Measurements from ENCODE around the gene BRD2. TPM values are rescaled to one million over a fixed set of nuclear protein-coding genes. Genes with fewer than 3 reads are reported as not detected.
A peak's percentile ranks its signal among the peaks of the same experiment; 100 is the strongest.
"Not testable (repeated sequence)": the region's sequence is repeated elsewhere in the genome, so short reads cannot be mapped to it uniquely, and the experiment has no call there.

Gene BRD2
- 113 and 125 TPM in 2 replicates for total RNA-seq (2014; rRNA removed)
- polyA plus RNA-seq (2012), result 95.0 TPM

DNA sequence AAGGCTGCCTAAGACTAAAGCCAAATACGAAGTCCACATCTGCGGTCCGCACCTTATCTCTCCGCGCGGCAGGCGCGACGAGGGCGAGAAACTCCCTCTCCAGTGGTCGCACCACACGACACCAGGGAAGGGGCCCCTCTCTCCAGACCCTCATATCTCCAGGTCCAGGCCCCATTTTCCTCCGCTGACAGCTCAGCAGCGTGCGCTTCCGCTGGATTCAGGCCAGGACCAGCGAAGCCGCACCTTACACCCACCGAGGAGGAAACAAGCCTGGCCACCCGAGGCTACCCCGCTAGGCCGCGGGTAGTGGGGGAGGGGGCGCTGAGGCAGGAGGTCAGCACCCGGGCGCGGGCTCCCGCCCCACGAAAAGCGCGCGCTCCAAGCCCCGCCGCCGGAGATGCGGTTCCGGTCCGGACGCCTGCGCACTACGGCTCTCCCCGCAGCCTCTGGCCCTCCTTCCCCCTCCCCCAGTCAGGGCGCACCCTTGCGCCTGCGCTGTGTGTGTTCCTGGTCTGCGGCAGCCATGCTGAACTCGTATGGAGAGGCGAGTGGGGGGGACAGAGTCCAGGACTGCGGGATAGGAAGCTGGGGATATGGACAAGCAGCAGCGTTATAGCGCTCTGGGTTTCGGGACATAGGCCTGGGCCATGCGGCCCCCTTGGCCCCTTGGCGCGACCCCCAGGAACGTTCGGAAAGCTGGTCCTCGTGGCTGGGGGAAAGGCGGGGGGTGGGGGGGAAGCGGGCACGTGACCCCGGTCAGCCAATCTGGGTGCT, at the start of gene BRD2:
BRD2 (plus strand) TSS at position 502 of the 774 bp plus-strand sequence. CDS start 4,305 bp downstream, outside the sequence.
- peak; percentile 96 for DNase-seq (ENCODE audit: low read depth)

DNA sequence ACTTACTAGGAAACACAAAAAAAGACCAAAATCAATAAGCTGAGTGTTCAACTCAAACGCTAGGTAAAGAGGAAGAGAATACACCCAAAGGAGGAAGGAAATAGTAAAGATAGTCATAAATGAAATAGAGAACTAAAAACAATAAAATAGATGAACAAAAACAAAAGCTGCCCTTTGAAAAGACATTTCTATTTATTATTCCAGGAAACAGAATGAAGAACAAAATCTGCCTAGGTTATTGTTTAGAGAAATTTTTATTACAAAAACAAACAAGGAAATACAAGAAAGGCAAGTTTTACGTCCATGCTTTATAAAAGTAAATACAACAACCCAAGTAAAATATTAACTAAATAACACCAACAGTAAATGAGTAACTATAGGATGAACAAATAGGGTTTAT, 47.7 kb upstream of the BRD2 start:
- DNase-seq (ENCODE audit: low read depth), result no peak

DNA sequence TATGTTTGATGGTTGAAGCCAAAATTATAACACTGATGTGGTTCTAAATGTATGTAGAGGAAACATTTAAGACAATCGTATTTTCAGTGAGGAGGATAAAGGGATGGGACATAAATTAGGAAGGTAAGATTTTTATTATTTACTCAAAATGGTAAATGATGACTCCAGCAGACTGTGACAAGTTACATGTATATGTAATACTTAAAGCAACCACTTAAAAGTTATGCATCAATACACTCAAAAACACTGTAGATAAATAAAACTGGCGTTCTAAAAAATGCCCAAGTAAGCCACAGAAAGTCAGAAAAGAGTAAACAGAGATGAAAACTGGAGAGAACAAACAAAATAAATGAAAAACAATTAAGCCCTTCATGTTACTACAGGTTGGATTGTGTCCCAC, 46.3 kb upstream of the BRD2 start:
- DNase-seq (ENCODE audit: low read depth), result no peak

DNA sequence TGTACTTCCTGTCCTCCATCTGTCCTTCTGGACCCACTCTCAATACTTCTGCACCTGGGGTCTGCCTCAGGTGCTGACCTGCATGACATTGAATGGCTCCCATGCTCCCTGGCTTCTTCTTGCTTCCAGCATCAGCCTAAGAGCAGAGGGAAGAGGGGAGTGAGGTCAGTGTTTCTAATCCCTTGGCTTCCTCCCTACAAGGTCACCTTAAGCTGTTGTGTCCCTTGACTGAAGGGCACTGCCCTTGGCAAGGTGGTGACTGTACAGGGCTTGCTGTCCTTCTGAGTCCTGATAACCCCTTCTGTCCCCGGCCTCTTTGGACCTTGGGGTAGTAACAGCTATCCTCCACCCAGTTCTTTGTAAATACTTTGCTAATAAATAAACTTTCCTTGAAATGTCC, 37.2 kb upstream of the BRD2 start:
- no peak for DNase-seq (ENCODE audit: low read depth)

DNA sequence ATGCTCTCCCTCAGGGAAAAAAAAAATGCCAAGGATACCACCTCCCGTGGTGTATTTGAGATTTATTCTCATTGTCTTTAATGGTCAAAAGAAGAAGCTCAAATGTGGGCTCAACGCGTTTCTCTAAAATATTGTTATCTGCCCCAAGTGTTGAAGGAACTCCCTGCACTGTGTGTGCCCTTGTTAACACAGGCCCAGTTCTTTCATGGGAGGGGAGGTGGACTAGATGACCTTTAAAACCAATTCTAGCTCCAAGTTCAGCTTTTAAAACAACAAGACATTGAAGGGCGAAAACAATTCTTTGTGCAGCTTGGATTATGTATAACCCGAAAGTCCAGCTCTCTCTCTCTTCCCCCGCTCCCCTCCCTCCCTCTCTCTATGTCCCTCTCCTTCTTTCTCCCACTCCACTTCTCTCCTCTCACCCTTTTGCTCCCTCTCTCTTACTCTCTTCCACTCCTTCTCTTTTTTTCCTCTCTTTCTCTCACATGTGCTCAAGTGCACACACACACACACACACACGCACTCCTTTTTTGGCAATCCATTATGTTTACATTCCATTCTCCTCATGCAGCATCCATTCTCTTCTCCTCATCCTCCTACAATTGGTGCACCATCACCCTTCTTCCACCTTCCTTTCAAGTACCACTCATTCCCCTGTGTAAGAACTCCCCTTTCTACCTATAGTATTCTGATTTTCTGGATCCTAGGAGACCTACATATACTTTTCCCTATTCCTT, 36.1 kb upstream of the BRD2 start:
- no peak for DNase-seq (ENCODE audit: low read depth)

DNA sequence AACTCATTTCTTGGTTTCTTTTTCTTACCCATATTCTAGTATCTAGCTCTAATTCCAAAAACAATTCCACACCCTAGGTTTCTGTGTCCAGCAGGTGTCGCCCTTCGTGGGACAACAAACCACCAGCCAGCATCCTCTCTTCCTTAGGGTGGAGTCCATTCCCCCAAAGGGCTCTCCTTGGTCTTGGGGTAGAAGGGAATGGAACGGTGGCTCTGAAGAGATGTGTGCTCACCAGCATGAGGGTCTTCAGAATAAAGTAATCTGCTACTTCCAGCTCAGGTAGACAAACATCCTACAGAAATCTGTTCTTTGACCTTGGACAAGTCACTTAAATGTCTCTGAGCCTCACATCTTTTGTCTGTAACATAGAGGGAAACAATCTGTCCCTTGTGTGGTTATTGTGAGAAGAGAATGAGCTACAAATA, 34.7 kb upstream of the BRD2 start:
- DNase-seq (ENCODE audit: low read depth), result peak; percentile 64

DNA sequence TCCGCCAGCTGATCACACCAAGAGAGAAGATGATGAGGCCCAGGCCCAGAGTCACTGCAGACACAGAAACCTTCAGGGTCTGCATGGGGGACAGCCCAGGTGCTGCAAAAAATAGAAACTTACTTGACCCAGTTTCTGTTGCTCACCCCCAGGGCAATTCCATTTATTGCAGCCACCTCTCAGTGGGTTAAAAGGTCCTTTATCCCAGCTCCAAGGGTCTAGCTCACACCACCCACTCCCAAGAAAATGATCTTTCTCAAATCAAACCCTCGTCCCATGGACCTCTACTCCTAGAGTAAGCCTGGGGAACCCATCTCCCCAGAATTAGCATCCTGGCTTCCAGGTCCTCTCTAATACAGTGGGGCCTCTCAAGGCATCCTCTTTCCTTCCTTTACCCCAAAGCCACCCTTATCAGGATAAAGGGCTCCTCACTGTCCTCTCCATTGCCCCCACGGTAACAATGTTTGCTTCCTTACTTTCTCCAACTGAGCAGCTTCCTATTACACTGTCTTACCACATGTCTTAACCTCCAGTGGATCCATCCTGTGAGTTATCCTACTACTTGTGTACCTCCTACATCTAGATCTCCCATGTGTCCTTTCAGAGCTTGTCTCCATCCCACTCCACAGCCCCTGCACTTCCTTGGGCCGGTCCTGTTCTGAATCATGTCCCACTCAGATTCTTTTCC, 32.7 kb upstream of the BRD2 start:
- no peak for DNase-seq (ENCODE audit: low read depth)

DNA sequence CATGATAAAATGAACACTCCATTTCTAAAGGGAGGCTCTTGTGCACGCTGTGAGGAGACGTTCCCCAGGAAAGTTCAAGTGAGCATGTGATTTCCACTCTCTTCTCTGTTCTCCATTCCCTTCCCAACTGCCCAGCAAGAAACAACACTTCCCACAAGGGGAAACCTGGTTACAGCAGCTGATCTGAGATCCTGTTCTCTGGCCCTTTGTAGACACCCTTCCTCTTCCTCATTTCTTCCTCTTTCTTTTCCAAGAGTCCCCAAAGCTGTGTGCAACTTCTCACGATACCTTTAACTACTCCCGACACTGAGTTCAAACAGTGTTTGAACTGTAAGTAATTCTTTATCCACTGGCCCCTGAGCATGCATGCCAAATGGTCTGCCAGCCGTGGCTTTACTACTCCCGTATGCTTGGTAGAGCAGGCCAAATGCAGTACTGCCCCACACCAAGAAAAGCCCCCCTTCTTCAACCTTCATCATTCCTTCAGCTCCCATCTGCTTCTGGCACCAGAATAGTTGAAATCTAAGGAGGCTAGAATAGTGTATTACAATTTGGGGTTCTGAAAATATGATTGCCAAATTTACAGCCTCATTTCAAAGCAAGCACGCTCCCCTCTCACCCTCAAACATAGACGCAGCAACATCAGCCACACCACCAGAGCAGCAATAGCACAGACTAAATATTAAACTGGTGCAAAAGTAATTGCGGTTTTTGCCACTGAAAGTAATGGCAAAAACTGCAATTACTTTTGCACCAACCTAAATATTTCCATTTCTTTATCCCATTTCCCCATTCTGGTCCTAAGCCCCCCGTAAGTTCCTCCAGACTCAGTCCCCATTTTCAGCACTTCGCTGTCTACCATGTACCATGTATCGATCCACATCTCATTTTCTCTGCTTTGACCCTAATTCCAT, 31.9 kb upstream of the BRD2 start:
- no peak for DNase-seq (ENCODE audit: low read depth)

DNA sequence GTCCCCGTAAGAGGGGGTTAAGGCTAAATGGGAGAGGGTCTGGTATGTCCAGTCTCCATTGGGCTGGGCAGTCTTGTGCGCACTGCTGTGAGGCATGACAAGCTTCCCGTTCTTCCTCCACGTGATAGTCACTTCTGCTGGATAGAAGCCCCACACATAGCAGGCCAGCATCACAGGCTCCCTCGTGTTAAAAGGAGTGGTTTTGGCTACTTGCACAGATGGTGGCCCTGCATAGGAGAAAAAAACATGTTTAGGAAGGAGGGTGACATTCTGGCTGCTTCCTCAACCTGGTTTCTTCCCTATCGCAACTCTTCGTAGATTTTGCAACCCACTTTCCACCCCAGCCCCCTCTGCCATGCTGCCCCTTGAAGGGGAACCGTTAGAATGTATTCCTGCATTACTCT, 31.2 kb upstream of the BRD2 start:
- no peak for DNase-seq (ENCODE audit: low read depth)

DNA sequence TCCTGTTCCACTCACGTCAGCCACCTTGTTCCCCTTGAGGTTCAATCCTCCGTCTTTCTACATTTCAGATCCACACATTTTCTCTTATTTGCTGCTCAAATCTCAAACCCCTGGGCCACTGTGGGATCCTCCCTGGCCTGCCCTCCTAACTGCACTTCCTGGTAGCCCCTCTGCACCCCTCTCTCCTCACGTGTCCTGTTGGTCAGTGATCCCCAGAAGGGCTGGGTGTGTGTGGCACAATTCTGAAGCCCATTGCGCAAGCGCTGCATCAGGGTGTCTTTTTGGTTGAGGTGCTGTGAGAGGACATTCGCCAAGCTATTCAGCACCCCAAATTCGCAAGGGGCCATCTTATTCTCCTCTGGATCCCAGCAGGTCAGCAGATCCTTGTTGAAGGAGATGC, 29.9 kb upstream of the BRD2 start:
- no peak for DNase-seq (ENCODE audit: low read depth)

DNA sequence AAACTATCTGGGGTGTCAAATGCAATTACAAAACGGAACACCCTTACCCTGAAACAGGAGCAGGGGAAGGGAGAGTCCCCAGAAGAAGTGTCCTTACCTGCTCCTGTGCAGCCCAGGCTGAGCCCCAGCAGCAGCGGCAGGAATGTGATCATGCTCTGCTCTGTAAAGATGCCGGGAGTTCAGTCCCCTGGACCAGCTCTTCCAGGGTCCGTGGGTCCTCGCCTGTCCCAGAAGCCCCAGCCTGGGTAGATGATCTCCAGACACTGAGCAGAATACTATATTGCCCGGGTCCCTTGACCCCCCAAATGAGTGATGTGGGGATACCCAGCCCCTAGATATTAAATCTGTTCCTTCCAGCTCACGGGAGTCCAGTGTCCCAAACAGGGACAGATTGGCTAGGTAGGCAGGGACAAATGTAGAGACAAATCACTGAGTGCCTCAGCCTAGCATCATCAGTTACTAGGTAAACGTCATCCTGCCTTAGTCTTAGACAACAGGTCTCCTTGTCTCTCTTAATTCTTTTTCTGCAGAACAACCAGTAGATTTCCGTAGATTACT, 27.7 kb upstream of the BRD2 start, which contains the start of gene HLA-DMB:
HLA-DMB (minus strand) TSS at position 373 of the 558 bp plus-strand sequence; CDS start at position 152, 221 bp downstream.
- DNase-seq (ENCODE audit: low read depth), result peak; percentile 66

DNA sequence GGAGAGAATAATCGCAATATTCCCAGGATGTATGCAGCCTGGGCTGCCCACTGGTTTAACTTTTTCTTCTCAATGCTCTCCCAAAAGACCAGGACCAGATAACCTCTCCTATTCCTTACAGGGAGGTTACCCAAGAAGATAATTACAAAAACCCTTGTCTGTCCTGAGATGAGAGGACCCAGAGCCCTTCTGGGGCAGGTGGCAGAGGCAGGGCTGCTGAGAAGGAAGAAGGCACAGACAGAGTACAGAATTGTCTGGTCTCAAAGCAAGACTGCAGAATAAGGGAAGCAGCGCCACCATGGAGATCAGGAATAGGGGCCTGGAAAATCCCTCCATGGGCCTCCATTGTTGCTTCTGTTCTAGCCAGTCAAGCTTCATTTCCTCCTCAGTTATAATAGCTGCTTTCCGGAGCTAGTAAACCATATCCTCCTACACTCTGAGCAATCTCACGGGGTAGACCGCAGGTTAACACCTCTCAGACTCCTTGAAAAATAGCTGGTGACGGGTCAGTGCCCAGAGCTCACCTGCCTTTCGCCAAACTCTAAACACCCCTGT, 27.1 kb upstream of the BRD2 start:
- DNase-seq (ENCODE audit: low read depth), result no peak

DNA sequence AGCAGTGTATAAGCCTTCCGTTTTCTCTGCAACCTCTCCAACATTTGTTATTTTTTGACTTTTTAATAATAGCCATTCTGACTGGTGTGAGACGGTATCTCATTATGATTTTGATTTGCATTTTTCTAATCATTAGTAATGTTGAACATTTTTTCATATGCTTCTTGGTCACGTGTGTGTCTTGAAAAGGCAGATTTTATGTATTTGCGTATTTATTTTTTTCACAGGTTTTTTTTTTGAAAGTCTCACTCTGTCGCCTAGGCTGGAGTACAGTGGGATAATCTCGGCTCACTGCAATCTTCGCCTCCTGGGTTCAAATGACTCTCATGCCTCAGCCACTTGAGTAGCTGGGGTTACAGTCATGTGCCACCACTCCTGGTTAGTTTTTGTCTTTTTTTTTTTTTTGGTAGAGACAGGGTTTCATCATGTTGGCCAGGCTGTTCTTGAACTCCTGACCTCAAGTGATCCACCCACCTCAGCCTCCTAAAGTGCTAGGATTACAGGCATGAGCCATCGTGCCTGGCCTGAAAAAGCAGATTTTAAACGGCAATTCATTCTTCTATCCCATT, 25.8 kb upstream of the BRD2 start:
- not testable (repeated sequence) for DNase-seq (ENCODE audit: low read depth)

DNA sequence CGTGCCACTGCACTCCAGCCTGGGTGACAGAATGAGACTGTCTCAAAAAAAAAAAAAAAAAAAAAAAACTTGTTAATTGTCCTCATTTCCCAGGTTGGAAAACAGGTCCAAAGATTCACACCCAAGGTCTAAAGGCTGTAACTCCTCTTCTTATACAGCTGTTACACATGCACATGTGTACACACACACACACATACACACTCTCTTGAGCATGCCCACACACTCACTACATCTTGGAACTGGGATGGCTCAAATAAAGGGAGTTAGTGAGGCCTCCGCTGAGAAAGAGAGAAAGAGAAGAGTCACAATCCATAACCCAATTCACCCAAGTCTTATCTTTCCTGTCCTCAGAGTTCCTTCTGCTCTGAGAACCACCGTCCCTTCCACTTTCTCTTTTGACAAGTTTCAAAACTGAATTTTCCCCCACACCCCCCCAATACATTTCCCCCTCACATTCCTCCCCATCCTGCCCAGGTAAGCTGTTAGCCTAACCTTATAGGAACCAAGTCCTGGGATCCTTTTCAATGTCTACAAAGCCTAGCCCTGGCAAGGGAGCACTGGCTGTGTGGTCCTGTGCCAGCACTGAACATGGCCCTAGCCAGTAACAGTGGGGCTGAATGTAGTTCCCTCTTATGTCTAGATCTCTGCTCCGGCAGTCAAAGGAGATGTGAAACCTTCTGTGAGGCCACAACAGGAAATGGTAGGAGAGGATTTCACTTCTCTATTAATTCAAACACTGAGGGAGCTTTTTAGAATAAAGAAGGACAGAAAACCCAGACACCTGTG, 24.3 kb upstream of the BRD2 start:
- DNase-seq (ENCODE audit: low read depth), result no peak

DNA sequence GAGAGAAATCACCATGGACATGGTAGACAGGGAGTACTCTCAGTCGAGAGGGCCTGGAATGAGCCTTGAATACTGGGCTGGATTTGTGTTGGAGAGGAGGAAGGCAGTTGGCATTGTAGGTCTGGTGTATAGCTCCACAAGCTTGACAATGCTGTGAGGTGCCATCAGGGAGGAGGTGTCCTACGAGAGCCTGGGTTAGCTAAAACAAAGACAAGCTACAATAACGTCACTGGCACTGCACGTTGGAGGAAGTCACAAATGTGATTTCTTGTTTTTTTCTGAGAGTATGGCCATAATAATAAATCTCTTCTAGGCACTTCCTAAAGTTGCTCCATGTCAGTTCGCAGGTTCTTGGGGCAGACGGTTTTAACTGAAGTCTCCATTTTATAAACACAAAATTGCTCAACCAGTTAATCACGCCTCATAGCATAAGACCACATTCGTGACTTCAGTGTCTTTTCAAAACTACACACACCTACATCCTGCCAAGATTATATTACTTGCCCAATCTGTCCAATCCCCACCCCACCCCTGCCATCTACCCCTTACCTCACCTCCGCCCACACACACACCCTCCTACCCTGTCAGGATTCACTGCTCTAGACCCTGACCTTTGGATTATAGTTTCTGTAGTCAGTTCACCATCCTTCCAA, 23.2 kb upstream of the BRD2 start:
- DNase-seq (ENCODE audit: low read depth), result no peak

DNA sequence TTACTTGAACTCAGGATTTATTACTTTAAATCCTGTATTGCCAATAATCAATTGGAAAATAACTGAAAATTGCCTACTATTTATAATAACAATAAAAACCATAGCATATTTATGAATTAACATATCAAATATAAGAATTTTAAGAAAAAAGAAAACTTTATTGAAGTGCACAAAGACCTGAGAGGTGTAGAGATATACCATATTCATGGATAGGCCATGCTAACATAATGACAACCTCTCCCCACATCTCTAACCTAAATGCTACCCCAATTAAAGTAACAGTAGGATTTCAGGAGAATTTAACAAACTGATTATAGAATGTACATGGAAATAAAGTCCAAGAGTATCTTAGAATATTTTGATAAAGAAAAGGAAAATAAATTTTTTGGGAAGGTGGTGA, 22.4 kb upstream of the BRD2 start:
- DNase-seq (ENCODE audit: low read depth), result no peak

DNA sequence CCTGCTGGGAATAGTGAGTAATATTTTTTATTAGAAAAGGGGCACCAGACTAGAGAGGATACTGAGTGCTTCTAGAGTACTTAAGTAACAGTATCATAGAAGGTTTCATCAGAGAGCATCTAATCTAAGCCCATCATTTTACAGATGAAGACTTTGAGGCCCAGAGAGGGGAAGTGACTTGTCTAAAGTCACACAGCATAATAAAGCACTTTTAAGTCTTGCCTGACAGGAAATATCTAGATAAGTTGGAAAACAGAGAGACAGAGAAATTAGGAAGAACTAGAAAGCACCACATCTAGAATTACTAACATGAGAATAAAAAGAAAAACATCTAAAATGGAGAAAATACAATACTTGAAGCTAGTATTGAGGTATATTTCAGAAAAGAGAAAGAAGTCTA, 21.5 kb upstream of the BRD2 start:
- no peak for DNase-seq (ENCODE audit: low read depth)

DNA sequence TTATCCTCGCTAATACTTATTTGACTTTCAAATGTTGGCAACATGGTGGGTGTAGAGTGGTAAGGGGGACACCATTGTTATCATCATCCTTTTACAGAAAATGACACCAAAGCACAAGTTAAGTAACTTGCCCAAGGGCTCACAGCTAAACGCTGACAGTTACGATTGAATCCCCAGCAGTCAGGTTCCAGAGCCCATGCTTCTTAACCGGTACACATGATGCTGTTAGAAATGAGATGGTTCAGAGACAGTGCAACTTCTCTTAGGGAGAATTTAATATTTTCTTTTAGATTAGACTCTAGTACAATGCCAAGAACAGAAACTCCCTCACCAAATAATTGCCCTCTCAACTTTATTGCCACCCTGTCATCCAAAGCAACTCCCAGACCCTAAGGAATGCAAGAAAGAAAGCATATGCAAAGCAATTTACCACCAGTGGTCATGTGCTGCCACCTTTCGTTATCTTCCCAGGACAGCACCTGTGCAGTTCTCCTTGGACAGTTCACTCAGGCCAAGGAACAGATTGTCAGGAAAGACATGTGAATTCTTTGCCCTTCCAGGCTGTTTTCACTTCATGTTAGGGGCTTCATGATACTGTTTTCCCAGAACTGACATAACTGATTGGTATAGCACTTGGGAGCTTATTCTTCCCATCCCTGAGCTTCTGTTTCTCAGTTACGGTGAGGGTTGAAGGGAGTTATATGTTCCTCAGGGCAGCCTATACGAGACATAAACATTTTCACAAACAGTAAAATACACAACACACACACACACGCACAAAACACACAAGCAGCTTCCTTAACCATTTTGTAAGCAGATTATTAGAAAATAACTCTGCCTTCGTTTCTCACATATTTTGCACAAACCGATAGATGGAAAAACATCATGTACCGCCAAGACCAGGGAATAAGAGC, 20.6 kb upstream of the BRD2 start:
- peak; percentile 31 for DNase-seq (ENCODE audit: low read depth)
